T-cell (primary cell): ENCODE measurements around the gene PPM1N. TPM values are rescaled to one million over a fixed set of nuclear protein-coding genes. Genes with fewer than 3 reads are reported as not detected.

Experiments
- ATAC-seq, 4 experiments: fragments of 200-7000 bp in 3 of 4; fragments of 150-1000 bp in 1 of 4; cut with Tn5 transposase; replicated peaks in 1 of 4; 1 replicate in 3 of 4; 2 replicates in 1 of 4; pipeline ENCODE4 v1.10.0; 2021; ENCODE audit warnings: moderate library complexity in 3 of 4, mild to moderate bottlenecking in 2 of 4, moderate number of reproducible peaks in 1 of 4
- CTCF ChIA-PET, 2 donors: fragments of 300-600 bp; sonication (Branson Sonifier 250); formaldehyde crosslinking; loops; one replicate each; lab custom pipeline; 2022; ENCODE audit warnings: antibody characterized with exemption in 2 of 2; lab: Charles Lee
- POLR2A ChIA-PET, 2 donors: fragments of 300-600 bp; sonication (Branson Sonifier 250); formaldehyde crosslinking; loops; one replicate each; lab custom pipeline; 2022; ENCODE audit warnings: antibody characterized with exemption in 2 of 2; lab: Charles Lee
- DNase-seq, 35 experiments: peaks; one replicate each; pipeline versions ENCODE4 v3.0.0 to v3.0.0-alpha.2; 2013 to 2023
- H3K27ac ChIP-seq: one replicate; pipeline ENCODE4 v1.5.1; 2013; ENCODE audit warnings: low read length
- H3K27me3 ChIP-seq, 2 experiments: replicated peaks in 1 of 2; 1 replicate in 1 of 2; 2 replicates in 1 of 2; pipeline versions ENCODE4 v1.6.1 to v1.7.0; 2013; ENCODE audit warnings: low read length in 1 of 2, mixed read lengths in 1 of 2; ENCODE audit not compliant: control insufficient read depth in 2 of 2, insufficient read depth in 2 of 2; ENCODE audit errors: extremely low read depth in 1 of 2
- H3K36me3 ChIP-seq, 2 donors: 1 replicate in 1 of 2; 2 replicates in 1 of 2; pipeline versions ENCODE4 v1.6.1 to v1.7.0; 2013; ENCODE audit warnings: low read length in 1 of 2; ENCODE audit not compliant: control insufficient read depth in 2 of 2, insufficient read depth in 1 of 2; ENCODE audit errors: extremely low read depth in 1 of 2
- H3K4me1 ChIP-seq, 2 experiments: 1 replicate in 1 of 2; 2 replicates in 1 of 2; pipeline versions ENCODE4 v1.6.1 to v1.7.0; 2013; ENCODE audit warnings: low read length in 2 of 2, mixed read lengths in 1 of 2; ENCODE audit not compliant: insufficient read depth in 2 of 2, control insufficient read depth in 1 of 2; ENCODE audit errors: extremely low read depth in 1 of 2
- H3K4me3 ChIP-seq, 2 donors: 1 replicate in 1 of 2; 2 replicates in 1 of 2; pipeline versions ENCODE4 v1.5.1 to v1.7.0; 2013; ENCODE audit warnings: mild to moderate bottlenecking in 2 of 2, low read length in 1 of 2, moderate library complexity in 1 of 2; ENCODE audit not compliant: control insufficient read depth in 1 of 2; ENCODE audit errors: extremely low read depth in 1 of 2
- H3K9me3 ChIP-seq: 2 replicates; pipeline ENCODE4 v1.7.0; 2013
- H3K27ac Mint-ChIP-seq, 2 donors: one replicate each; pipeline ENCODE4 v1.8.0; 2020 to 2021; ENCODE audit warnings: mild to moderate bottlenecking in 2 of 2, mixed read lengths in 2 of 2
- H3K27me3 Mint-ChIP-seq, 2 donors: one replicate each; pipeline ENCODE4 v1.8.0; 2021 to 2022; ENCODE audit warnings: mixed read lengths in 2 of 2
- H3K36me3 Mint-ChIP-seq: one replicate; pipeline ENCODE4 v1.8.0; 2021; ENCODE audit warnings: mixed read lengths
- H3K4me1 Mint-ChIP-seq, 3 donors: one replicate each; pipeline ENCODE4 v1.8.0; 2020 to 2022; ENCODE audit warnings: mixed read lengths in 3 of 3, mild to moderate bottlenecking in 1 of 3
- H3K4me3 Mint-ChIP-seq, 3 donors: one replicate each; pipeline ENCODE4 v1.8.0; 2020 to 2022; ENCODE audit warnings: mild to moderate bottlenecking in 3 of 3, mixed read lengths in 3 of 3, moderate library complexity in 3 of 3
- H3K9me3 Mint-ChIP-seq, 3 donors: one replicate each; pipeline ENCODE4 v1.8.0; 2020 to 2022; ENCODE audit warnings: mixed read lengths in 3 of 3
- WGBS: methylation state at CpG from one replicate; pipeline ENCODE4 v1.1.5; 2013; ENCODE audit warnings: missing lambda C conversion rate; ENCODE audit not compliant: insufficient coverage; 5-methylcytosine and 5-hydroxymethylcytosine counted together
- total RNA-seq, 35 experiments: library from RNA in 6 of 35; stranded (reverse) in 6 of 35; fragments of 120-200 nt in 1 of 35; gene quantifications; one replicate each; pipeline versions ENCODE4 v1.2.1 to v1.2.4 and lab custom pipeline; 2013 to 2026

Gene PPM1N
- total RNA-seq, 5 donors from 2014 or later (not counting 1 experiment from before 2014, with no cell fraction given) = 5.6 to 14.6 (median 10.0) TPM

DNA sequence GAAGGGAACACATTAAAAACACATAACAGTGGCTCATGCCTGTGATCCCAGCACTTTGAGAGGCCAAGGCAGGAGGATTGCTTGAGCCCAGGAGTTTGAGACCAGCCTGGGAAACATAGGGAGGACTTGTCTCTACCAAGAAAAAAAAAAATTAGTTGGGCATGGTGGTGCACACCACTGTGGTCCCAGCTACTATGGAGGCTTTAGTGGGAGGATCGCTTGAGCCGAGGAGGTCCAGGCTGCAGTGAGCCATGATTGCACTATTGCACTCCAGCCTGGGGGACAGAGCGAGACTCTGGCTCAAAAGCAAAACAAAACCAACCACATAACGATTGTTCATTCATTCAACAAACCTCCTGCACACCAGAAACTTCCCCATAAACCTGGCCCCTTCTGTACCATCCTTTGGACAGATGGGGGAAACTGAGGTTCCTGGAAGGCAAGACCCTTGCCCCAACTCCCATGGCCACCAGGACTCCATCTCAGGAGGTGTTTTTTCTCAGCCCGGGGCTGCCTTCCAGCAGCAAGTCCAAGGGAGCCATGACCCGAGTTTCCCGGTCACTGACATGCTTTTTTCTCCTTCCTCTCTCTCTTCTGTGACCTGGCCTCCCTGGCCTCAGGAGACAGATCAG is 26.2 kb upstream of the PPM1N start:
- peaks cover 11 to 31% of the 10 kb centered on the region in 2 experiments for H3K27me3 ChIP-seq
- peaks cover 34% of the 10 kb centered on the region for H3K36me3 Mint-ChIP-seq
- H3K9me3 Mint-ChIP-seq = no peaks in the 10 kb centered on the region
- H3K27ac Mint-ChIP-seq = no peak overlapping the region
- no peak overlapping the region for H3K4me3 ChIP-seq
- no peaks in the 10 kb centered on the region for H3K36me3 ChIP-seq
- H3K27me3 Mint-ChIP-seq = peaks cover 13 to 16% of the 10 kb centered on the region in 2 donors
- H3K9me3 ChIP-seq = no peaks in the 10 kb centered on the region
- DNase-seq (no peak), ATAC-seq (no peak)
- 83% methylated on average over 1 of the region's 7 CpGs for WGBS
- ChIA-PET CTCF (interaction anchor here in 1 of 2 donors (0.7 kb wide), 1 partner anchor 33 kb away, joined by 3 read pairs; no protein-coding TSS in a partner anchor), POLR2A (interaction anchor here in 1 of 2 donors (1.6 kb wide), 1 partner anchor 33 kb away, joined by 7 read pairs; no protein-coding TSS in a partner anchor)
- H3K4me3 Mint-ChIP-seq = peak overlapping the region in 2 of 3 donors; percentile 60 to 95
- peaks cover 44 to 56% (median 54%) of the 10 kb centered on the region in 3 donors for H3K4me1 Mint-ChIP-seq
- no peak overlapping the region for H3K27ac ChIP-seq
- peaks cover 12 to 58% of the 10 kb centered on the region in 2 experiments for H3K4me1 ChIP-seq

DNA sequence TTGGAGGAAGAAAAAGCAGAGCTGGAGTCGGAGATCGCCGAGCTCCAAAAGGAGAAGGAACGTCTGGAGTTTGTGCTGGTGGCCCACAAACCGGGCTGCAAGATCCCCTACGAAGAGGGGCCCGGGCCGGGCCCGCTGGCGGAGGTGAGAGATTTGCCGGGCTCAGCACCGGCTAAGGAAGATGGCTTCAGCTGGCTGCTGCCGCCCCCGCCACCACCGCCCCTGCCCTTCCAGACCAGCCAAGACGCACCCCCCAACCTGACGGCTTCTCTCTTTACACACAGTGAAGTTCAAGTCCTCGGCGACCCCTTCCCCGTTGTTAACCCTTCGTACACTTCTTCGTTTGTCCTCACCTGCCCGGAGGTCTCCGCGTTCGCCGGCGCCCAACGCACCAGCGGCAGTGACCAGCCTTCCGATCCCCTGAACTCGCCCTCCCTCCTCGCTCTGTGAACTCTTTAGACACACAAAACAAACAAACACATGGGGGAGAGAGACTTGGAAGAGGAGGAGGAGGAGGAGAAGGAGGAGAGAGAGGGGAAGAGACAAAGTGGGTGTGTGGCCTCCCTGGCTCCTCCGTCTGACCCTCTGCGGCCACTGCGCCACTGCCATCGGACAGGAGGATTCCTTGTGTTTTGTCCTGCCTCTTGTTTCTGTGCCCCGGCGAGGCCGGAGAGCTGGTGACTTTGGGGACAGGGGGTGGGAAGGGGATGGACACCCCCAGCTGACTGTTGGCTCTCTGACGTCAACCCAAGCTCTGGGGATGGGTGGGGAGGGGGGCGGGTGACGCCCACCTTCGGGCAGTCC is 25.5 kb upstream of the PPM1N start:
- ATAC-seq = no peak
- ChIA-PET POLR2A (interaction anchor here in 1 of 2 donors (0.6 to 1.6 kb wide), 3 partner anchors 27 to 136 kb away, joined by 5 to 10 read pairs (median 7); no protein-coding TSS in a partner anchor), CTCF (interaction anchor here in 1 of 2 donors (0.7 kb wide), 1 partner anchor 34 kb away, joined by 11 read pairs; no protein-coding TSS in a partner anchor)
- Histone ChIP-seq H3K36me3 (no peaks in the 10 kb centered on the region), H3K27ac (no peak overlapping the region), H3K27me3 (peaks cover 11 to 31% of the 10 kb centered on the region in 2 experiments), H3K4me3 (no peak overlapping the region), H3K9me3 (no peaks in the 10 kb centered on the region), H3K4me1 (peaks cover 13 to 60% of the 10 kb centered on the region in 2 experiments)
- peaks cover 13 to 16% of the 10 kb centered on the region in 2 donors for H3K27me3 Mint-ChIP-seq
- peak in 3 of 35 experiments; percentile 33 to 59 (median 43) for DNase-seq
- peaks cover 34% of the 10 kb centered on the region for H3K36me3 Mint-ChIP-seq
- H3K27ac Mint-ChIP-seq = no peak overlapping the region
- H3K9me3 Mint-ChIP-seq = no peaks in the 10 kb centered on the region
- peak overlapping the region in 1 of 3 donors; percentile 95 for H3K4me3 Mint-ChIP-seq
- WGBS = 46% methylated on average over 22 of the region's 44 CpGs
- peaks cover 46 to 58% (median 57%) of the 10 kb centered on the region in 3 donors for H3K4me1 Mint-ChIP-seq

DNA sequence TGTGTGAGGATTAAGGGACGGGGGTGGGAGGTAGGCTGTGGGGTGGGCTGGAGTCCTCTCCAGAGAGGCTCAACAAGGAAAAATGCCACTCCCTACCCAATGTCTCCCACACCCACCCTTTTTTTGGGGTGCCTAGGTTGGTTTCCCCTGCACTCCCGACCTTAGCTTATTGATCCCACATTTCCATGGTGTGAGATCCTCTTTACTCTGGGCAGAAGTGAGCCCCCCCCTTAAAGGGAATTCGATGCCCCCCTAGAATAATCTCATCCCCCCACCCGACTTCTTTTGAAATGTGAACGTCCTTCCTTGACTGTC is 24.9 kb upstream of the PPM1N start:
- POLR2A ChIA-PET = interaction anchor here in 1 of 2 donors (1.0 to 1.6 kb wide), 2 partner anchors 28 to 34 kb away, joined by 5 to 7 read pairs; no protein-coding TSS in a partner anchor
- peaks cover 34% of the 10 kb centered on the region for H3K36me3 Mint-ChIP-seq
- no peak for DNase-seq
- peaks cover 13 to 62% of the 10 kb centered on the region in 2 experiments for H3K4me1 ChIP-seq
- H3K27ac Mint-ChIP-seq = no peak overlapping the region
- peaks cover 11 to 31% of the 10 kb centered on the region in 2 experiments for H3K27me3 ChIP-seq
- H3K36me3 ChIP-seq = no peaks in the 10 kb centered on the region
- CTCF ChIA-PET = interaction anchor here in 1 of 2 donors (0.7 kb wide), 1 partner anchor 34 kb away, joined by 11 read pairs; no protein-coding TSS in a partner anchor
- H3K4me1 Mint-ChIP-seq = peaks cover 51 to 60% (median 57%) of the 10 kb centered on the region in 3 donors
- ATAC-seq = no peak
- no peaks in the 10 kb centered on the region for H3K9me3 ChIP-seq
- no peak overlapping the region for H3K4me3 ChIP-seq
- H3K9me3 Mint-ChIP-seq = no peaks in the 10 kb centered on the region
- 0% methylated on average over 1 of the region's 5 CpGs for WGBS
- H3K27me3 Mint-ChIP-seq = peaks cover 13 to 16% of the 10 kb centered on the region in 2 donors
- H3K27ac ChIP-seq = no peak overlapping the region
- peak overlapping the region in 1 of 3 donors; percentile 80 for H3K4me3 Mint-ChIP-seq

DNA sequence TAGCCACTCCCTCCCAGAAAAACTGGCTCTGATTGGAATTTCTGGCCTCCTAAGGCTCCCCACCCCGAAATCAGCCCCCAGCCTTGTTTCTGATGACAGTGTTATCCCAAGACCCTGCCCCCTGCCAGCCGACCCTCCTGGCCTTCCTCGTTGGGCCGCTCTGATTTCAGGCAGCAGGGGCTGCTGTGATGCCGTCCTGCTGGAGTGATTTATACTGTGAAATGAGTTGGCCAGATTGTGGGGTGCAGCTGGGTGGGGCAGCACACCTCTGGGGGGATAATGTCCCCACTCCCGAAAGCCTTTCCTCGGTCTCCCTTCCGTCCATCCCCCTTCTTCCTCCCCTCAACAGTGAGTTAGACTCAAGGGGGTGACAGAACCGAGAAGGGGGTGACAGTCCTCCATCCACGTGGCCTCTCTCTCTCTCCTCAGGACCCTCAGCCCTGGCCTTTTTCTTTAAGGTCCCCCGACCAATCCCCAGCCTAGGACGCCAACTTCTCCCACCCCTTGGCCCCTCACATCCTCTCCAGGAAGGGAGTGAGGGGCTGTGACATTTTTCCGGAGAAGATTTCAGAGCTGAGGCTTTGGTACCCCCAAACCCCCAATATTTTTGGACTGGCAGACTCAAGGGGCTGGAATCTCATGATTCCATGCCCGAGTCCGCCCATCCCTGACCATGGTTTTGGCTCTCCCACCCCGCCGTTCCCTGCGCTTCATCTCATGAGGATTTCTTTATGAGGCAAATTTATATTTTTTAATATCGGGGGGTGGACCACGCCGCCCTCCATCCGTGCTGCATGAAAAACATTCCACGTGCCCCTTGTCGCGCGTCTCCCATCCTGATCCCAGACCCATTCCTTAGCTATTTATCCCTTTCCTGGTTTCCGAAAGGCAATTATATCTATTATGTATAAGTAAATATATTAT is 24.3 kb upstream of the PPM1N start:
- peaks cover 13 to 16% of the 10 kb centered on the region in 2 donors for H3K27me3 Mint-ChIP-seq
- ATAC-seq (no peak), DNase-seq (peak in 3 of 35 experiments; percentile 45 to 59 (median 51))
- Histone ChIP-seq H3K4me3 (no peak overlapping the region), H3K27me3 (peaks cover 11 to 31% of the 10 kb centered on the region in 2 experiments), H3K36me3 (no peaks in the 10 kb centered on the region), H3K27ac (no peak overlapping the region), H3K9me3 (no peaks in the 10 kb centered on the region), H3K4me1 (peaks cover 11 to 63% of the 10 kb centered on the region in 2 experiments)
- peaks cover 34% of the 10 kb centered on the region for H3K36me3 Mint-ChIP-seq
- WGBS = 67% methylated on average over 1 of the region's 27 CpGs
- peaks cover 50 to 61% (median 59%) of the 10 kb centered on the region in 3 donors for H3K4me1 Mint-ChIP-seq
- ChIA-PET POLR2A (interaction anchor here (0.6 to 1.6 kb wide), 5 partner anchors 29 to 92 kb away, joined by 3 to 7 read pairs (median 3); no protein-coding TSS in a partner anchor), CTCF (interaction anchor here in 1 of 2 donors (0.6 to 0.7 kb wide), 2 partner anchors 14 to 35 kb away, joined by 11 read pairs; no protein-coding TSS in a partner anchor)
- H3K9me3 Mint-ChIP-seq = no peaks in the 10 kb centered on the region
- H3K4me3 Mint-ChIP-seq = peak overlapping the region in 1 of 3 donors; percentile 80
- H3K27ac Mint-ChIP-seq = no peak overlapping the region

DNA sequence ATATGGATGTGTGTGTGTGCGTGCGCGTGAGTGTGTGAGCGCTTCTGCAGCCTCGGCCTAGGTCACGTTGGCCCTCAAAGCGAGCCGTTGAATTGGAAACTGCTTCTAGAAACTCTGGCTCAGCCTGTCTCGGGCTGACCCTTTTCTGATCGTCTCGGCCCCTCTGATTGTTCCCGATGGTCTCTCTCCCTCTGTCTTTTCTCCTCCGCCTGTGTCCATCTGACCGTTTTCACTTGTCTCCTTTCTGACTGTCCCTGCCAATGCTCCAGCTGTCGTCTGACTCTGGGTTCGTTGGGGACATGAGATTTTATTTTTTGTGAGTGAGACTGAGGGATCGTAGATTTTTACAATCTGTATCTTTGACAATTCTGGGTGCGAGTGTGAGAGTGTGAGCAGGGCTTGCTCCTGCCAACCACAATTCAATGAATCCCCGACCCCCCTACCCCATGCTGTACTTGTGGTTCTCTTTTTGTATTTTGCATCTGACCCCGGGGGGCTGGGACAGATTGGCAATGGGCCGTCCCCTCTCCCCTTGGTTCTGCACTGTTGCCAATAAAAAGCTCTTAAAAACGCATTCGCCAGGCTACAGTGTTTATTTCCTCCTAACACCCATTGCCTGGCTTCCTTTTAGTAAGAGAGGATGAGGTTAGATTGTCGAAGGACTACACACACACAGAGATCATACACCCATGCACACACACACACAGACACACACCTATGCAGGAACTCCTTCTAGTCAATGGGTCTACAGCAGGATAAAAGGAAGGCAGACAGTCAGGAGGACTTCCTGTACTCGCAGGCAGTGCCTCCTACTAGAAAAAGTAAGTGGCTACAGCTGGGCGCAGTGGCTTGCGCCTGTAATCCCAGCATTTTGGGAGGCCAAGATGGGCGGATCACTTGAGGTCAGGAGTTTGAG is 23.4 kb upstream of the PPM1N start:
- ATAC-seq (no peak), DNase-seq (peak in 4 of 35 experiments; percentile 46 to 56 (median 48))
- H3K9me3 Mint-ChIP-seq = no peaks in the 10 kb centered on the region
- ChIA-PET CTCF (interaction anchor here in 1 of 2 donors (0.6 kb wide), 1 partner anchor 13 kb away, joined by 11 read pairs; no protein-coding TSS in a partner anchor), POLR2A (interaction anchor here (0.6 to 1.0 kb wide), 9 partner anchors 13 to 1635 kb away, joined by 3 to 10 read pairs (median 4); no protein-coding TSS in a partner anchor)
- peak overlapping the region in 1 of 3 donors; percentile 80 for H3K4me3 Mint-ChIP-seq
- peak overlapping the region in 1 of 2 donors; percentile 51 for H3K27ac Mint-ChIP-seq
- H3K4me1 Mint-ChIP-seq = peaks cover 46 to 66% (median 59%) of the 10 kb centered on the region in 3 donors
- Histone ChIP-seq H3K9me3 (no peaks in the 10 kb centered on the region), H3K36me3 (no peaks in the 10 kb centered on the region), H3K27me3 (peaks cover 11 to 31% of the 10 kb centered on the region in 2 experiments), H3K4me3 (no peak overlapping the region), H3K4me1 (peaks cover 9 to 57% of the 10 kb centered on the region in 2 experiments), H3K27ac (no peak overlapping the region)
- peaks cover 13 to 16% of the 10 kb centered on the region in 2 donors for H3K27me3 Mint-ChIP-seq
- 82% methylated on average over 11 of the region's 28 CpGs for WGBS
- H3K36me3 Mint-ChIP-seq = peaks cover 34% of the 10 kb centered on the region
